Activated naive CD4-positive, alpha-beta T cell treated with anti-CD3 and anti-CD28 coated beads, Interleukin-2, amount 50 U/mL, for 16 hours (primary cell): ENCODE results near the gene MAP3K4.
"Not testable (repeated sequence)": the region's sequence is repeated elsewhere in the genome, so short reads cannot be mapped to it uniquely, and the experiment has no call there.

ENCODE experiments used
- DNase-seq: peaks from one replicate; pipeline ENCODE4 v3.0.0-alpha.2; 2020

Gene MAP3K4

DNA sequence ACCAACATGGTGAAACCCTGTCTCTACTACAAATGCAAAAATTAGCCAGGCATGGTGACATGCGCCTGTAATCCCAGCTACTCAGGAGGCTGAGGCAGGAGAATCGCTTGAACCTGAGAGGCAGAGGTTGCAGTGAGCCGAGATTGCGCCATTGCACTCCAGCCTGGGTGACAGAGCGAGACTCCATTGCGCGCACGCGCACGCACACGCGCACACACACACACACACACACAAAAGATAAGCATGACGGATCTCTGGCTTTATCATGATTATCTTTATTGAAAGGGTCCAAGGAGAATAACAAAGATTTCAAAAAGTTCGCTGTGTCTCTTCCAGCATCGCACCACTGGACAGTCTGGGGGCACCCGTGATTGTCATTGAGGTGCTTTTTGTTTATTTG lies 19.0 kb upstream of the MAP3K4 start:
- DNase-seq: not testable (repeated sequence)

- no peak for DNase-seq
Observed at GRCh38 chr6:160973311-160974250, 18.0 kb upstream of the MAP3K4 start.

DNA sequence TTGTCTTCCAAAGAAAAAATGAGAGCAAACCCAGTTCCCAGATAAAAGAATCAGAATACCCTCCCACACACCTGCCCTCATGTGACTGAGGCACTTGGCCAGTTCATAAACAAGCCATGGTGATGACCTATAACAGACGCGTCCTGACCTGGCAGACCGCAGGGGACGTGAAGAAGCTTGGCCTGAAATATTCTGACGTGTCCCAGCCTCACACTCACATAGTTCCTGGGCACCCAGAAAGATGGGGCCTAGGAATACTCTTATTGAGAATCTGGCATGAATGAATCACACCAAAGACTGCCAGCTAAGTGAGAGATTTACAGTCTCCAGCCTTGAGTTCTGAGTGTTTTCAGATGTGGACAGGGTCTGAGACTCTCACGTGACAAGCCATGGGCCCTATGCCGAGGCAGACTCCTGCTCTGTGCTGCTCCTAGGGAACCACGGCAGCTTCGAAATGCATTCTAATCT lies 17.2 kb upstream of the MAP3K4 start:
- DNase-seq: no peak

GRCh38 chr6:160975162-160975561 lies 16.4 kb upstream of the MAP3K4 start:
- DNase-seq: no peak

DNA sequence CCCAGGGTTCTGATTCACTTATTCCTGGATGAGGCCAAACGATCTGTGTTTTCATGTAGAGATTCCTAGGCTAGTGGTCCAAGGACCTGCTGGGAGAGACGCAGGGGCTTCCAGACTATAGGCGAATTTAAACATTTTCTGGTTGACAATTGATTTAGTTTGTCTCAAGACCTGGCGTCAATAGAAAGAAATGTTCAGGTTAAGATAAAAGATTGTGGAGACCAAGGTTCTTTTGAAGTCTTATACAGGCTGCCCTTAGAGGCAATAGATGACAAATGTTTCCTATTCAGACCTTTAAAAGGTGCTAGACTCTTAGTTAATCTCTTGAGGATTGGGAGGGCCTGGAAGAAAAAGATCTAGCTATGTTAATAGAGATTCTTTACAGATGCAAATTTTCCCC lies 15.6 kb upstream of the MAP3K4 start:
- not testable (repeated sequence) for DNase-seq

GRCh38 chr6:160978141-160978901 lies 13.2 kb upstream of the MAP3K4 start:
- no peak for DNase-seq

GRCh38 chr6:160979061-160979708 lies 12.4 kb upstream of the MAP3K4 start:
- DNase-seq: no peak

GRCh38 chr6:160983377-160983948 lies 8.1 kb upstream of the MAP3K4 start:
- not testable (repeated sequence) for DNase-seq

DNA sequence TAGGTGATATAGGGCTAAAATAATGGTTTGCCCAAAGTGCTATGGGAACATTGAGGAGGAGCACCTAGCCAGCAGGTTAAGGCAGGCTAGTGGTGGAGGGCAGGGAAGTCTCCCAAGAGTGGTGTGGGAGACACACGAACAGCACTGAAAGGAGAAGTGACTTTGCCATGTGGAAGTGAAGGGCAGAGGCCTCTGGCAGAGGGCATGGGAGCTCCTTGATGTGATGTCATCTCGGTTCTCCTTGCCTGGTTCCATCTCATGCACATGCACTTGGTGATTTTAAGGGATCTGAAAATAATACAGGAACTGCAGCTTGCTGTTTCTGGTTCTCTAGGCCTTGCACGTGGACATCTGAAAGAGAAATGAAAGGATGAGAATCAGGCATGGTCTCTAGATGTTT lies 4.7 kb upstream of the MAP3K4 start:
- no peak for DNase-seq

GRCh38 chr6:160987265-160987664 lies 4.3 kb upstream of the MAP3K4 start:
- DNase-seq: no peak

GRCh38 chr6:160990847-160991405 lies 643 bp upstream of the MAP3K4 start:
- DNase-seq: no peak

DNA sequence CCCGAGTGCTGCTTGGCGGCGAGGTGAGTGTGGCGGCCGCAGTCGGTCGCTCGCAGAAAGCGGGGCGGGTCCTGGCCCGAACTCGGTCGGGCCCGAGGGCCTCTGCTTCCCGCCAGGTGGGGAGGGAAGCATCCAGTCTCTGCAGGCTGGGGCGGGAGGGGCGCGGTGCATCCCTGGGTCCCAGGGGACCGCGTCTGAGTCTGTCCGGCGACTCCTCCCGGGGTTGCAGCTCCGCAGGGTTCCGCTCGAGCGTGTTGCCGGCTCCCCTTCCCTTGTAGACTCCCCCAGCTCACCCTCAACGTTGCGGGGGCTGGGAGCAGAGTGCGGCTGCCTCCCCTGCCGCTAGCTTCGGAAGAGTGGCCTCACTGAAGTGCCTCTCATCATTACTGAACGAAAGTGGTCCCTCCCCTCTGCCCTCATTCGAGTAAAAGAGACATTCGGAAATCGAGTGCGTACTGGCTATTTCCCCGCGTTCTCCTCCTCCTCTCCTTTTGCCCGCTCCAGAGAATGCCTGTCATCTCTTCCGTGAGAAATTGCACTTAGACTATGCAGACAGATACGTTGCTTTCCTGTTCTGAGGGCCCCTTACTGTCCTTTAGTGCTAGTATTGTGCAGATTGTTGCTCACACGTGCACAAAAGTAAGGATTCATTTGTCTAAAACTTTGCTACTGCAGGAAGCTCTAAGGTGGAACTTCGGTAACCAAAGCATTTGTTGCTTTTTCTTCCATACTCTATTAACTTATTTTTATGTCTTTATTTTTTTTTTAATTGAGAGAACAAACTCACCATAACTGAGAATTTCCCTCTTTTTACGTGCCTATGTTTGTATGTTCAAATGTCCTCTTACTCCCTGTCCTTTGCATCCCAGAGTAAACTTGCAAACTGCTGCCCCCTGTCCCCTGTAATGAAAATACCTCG lies 751 bp downstream of the MAP3K4 start:
- peak; percentile 57 for DNase-seq

DNA sequence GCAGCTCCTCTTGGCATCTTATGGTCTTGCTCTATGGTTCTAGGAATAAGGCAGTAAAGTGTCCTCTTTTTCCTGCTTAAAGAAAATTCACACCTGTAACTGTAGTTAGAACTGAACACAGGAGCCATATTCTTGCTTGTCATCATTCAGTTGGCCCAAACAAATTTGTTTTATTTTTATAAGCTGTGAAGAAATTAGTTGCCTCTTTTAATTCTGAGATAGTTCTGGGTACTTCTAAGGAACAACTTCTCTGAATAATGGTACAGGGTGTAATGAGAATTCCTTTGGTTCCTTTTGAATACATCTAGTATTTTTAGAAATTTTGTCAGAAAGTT lies 1.4 kb downstream of the MAP3K4 start:
- no peak for DNase-seq

DNA sequence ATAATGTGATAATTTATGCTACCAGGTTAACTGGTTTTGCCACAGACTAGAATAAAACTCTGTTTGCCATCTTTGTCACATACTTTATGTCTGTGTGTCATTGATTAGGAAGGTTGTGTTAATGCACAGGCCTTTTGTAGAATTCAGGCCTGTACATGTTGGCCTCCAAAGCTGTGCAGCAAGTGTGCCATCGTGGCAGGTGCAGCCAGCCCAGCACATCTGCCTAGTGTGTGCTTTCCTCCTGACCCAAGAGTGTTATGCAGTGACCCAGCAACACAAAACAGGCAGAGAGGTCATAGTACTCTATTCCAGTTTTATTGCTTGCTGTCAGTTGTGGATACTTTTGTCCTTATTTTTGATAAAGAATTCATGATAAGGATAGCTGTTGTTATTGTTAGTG lies 3.7 kb downstream of the MAP3K4 start:
- DNase-seq: no peak

- no peak for DNase-seq
Observed at GRCh38 chr6:160996131-160996601, 4.6 kb downstream of the MAP3K4 start.

DNA sequence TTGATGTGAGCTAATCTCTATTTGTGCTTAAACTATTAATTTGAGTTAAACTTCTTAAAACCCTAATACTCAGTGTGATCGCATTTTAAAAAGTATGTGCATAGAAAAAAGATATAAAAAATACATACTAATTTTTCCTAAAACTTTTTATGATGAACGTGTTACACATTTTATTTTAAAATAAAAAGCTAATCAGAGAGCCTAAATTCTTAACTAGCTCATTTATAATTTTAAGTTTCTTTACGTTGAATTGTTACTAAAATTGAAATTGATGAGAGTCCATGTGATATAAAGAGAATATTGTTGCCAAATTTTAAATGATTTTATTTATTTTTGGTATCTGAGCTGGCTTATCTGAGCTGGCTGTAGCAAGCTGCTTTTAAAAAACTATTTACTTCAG lies 6.6 kb downstream of the MAP3K4 start:
- no peak for DNase-seq

DNA sequence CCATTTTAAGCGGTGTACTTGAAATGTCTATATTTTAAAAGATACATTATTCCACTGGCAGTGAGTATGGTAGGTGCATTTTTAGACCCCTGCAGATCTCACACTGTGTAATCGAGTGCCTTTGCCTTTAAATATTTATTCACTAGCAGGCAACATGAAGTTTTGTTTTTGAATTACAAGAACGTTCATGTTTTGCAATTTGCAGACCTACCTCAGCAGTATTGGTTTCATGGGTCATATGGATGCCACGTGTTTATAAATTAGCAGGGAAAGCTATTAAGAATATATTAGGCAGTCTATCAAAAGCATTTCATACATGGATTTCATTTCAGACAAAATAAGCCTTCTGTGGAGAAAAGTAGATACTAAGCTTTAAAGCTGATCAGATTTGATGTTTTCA lies 7.2 kb downstream of the MAP3K4 start:
- no peak for DNase-seq

- DNase-seq: no peak
Observed at GRCh38 chr6:160999516-160999915, 7.9 kb downstream of the MAP3K4 start.

- DNase-seq: no peak
Observed at GRCh38 chr6:161000632-161001031, 9.1 kb downstream of the MAP3K4 start.

DNA sequence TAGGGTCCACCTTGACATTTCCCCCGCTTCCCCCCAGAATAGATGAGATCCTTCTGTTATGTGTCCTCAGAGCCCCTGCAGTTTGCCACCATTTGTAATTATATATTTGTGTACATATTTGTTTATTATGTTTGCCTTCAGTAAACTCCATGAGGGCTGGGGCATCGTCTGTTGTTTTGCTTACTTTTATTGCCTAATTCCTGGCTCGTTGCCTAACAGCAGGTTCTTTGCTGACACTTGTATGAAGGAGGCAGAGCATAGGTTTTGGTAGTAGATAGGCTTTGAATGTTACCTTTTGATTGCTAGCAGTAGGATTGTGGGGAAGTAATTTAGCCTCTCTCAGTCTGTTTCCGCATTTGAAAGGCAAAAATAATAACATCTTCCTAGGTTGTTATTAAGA lies 9.9 kb downstream of the MAP3K4 start:
- no peak for DNase-seq

DNA sequence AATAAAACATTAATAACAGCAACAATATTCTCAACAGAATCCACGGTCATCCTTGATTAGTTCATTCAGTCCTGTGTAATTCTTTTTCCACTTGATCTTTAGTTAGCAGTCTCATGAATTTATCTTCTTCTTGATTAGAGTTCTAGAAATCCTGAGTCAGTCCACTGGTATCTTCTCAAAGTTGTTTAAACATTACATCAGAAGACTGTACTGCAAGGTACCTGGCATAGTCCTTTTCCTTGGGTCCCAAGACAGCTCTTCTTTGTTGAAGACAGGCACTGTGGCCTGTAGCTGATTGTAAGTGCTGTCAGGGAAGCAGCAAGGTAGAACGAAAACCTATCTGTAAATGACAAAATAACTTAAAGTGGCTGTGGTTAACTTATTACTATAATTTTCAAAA lies 11.8 kb downstream of the MAP3K4 start:
- DNase-seq: no peak

DNA sequence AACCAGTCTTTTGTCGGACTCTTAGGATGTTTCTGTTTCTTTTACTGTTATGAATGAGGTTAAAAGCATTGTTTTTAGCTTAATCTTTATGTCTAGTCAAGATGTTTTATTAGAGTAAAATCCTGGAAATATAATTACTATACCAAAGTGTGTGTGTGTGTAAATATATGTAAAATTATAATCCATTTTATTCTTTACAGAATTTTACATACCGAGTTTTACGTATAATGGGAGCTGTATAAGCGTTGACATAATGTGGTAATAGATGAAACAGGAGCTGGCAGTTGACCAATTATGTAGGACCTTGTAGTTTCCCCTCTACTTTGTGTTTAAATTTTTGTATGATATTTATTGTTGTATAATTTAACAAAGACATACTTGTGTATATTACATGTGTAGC lies 16.7 kb downstream of the MAP3K4 start:
- DNase-seq: no peak
